NCI-H748 treated with DMSO at 0.1 percent for 48 hours (cell line): Measurements from ENCODE around the gene PRRT3.
"Not testable (repeated sequence)": the region's sequence is repeated elsewhere in the genome, so short reads cannot be mapped to it uniquely, and the experiment has no call there.

ENCODE experiments used
- DNase-seq: peaks from one replicate; lab custom pipeline; 2025; lab: John Stamatoyannopoulos, UW

Gene PRRT3

GRCh38 chr3:9897408-9898372, 54.5 kb downstream of the PRRT3 start:
- DNase-seq = no peak

GRCh38 chr3:9896755-9897407, 55.3 kb downstream of the PRRT3 start:
- not testable (repeated sequence) for DNase-seq

DNA sequence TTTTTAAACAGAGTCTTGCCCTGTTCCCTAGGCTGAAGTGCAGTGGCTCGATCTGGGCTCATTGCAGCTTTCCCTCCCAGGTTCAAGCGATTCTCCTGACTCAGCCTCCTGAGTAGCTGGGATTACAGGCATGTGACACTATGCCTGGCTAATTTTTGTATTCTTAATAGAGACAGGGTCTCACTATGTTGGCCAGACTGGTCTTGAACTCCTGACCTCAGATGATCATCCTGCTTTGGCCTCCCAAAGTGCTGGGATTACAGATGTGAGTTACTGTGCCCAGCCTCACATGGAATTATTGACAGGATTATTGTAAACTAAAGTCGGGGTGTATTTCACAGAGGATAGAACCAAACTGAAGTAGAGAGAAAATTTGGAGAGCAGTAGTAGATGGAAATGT, 56.5 kb downstream of the PRRT3 start:
- DNase-seq = not testable (repeated sequence)
